NCI-H526 (cell line): ENCODE results near the gene KLF11.
A peak's percentile ranks its signal among the peaks of the same experiment; 100 is the strongest.

ENCODE experiments used
- DNase-seq, 2 experiments: peaks; one replicate each; lab custom pipeline; 2025; lab: John Stamatoyannopoulos, UW

The KLF11 gene

GRCh38 chr2:10064932-10065772 is 21.8 kb downstream of the KLF11 start:
- DNase-seq = no peak

- DNase-seq = no peak
Observed at GRCh38 chr2:10065773-10066055, 22.4 kb downstream of the KLF11 start.

- DNase-seq = no peak
Observed at GRCh38 chr2:10067330-10067729, 24.0 kb downstream of the KLF11 start.

GRCh38 chr2:10067881-10068280 is 24.5 kb downstream of the KLF11 start:
- DNase-seq = no peak

GRCh38 chr2:10071176-10071575 is 27.8 kb downstream of the KLF11 start:
- DNase-seq = no peak

GRCh38 chr2:10071595-10071994 is 28.2 kb downstream of the KLF11 start:
- no peak for DNase-seq

- DNase-seq = peak; percentile 79 to 93
Observed at GRCh38 chr2:10072656-10073480, 29.5 kb downstream of the KLF11 start.

GRCh38 chr2:10073706-10074105 is 30.4 kb downstream of the KLF11 start:
- no peak for DNase-seq

- DNase-seq = no peak
Observed at GRCh38 chr2:10075101-10075500, 31.8 kb downstream of the KLF11 start.

GRCh38 chr2:10075571-10076209 is 32.3 kb downstream of the KLF11 start:
- no peak for DNase-seq

GRCh38 chr2:10076511-10076910 is 33.2 kb downstream of the KLF11 start:
- DNase-seq = no peak

- DNase-seq = no peak
Observed at GRCh38 chr2:10076988-10077527, 33.7 kb downstream of the KLF11 start.

- no peak for DNase-seq
Observed at GRCh38 chr2:10078001-10078400, 34.7 kb downstream of the KLF11 start.

- DNase-seq = no peak
Observed at GRCh38 chr2:10078704-10079265, 35.4 kb downstream of the KLF11 start.

GRCh38 chr2:10079266-10079869 is 36.0 kb downstream of the KLF11 start:
- peak in 1 of 2 experiments; percentile 55 for DNase-seq

GRCh38 chr2:10079870-10080535 is 36.7 kb downstream of the KLF11 start, which contains the start of gene CYS1:
CYS1 (minus strand) TSS chr2:10080411; CDS start chr2:10080223, 188 bp downstream.
- peak in 1 of 2 experiments; percentile 31 for DNase-seq

- DNase-seq = no peak
Observed at GRCh38 chr2:10080536-10081304, 37.4 kb downstream of the KLF11 start.

- no peak for DNase-seq
Observed at GRCh38 chr2:10083046-10083445, 39.7 kb downstream of the KLF11 start.

- peak; percentile 94 to 97 for DNase-seq
Observed at GRCh38 chr2:10083692-10084211, 40.4 kb downstream of the KLF11 start.
